CD14-positive monocyte (primary cell): ENCODE measurements around the gene SLIT1. TPM values are rescaled to one million over a fixed set of nuclear protein-coding genes. Genes with fewer than 3 reads are reported as not detected.

Experiments used
- DNase-seq, 3 donors: peaks; one replicate each; pipeline ENCODE4 v3.0.0-alpha.2; 2011 to 2022
- H2AFZ ChIP-seq: 2 replicates; pipeline ENCODE4 v1.6.0; 2012; ENCODE audit warnings: mild to moderate bottlenecking, low read depth, low read length, inconsistent platforms; ENCODE audit not compliant: insufficient read depth, poor library complexity, severe bottlenecking
- H3K27ac ChIP-seq, 2 donors: 1 replicate in 1 of 2; 2 replicates in 1 of 2; pipeline ENCODE4 v1.5.1; 2012 to 2013; ENCODE audit warnings: low read length in 2 of 2, control low read depth in 1 of 2, inconsistent platforms in 1 of 2, low read depth in 1 of 2, mild to moderate bottlenecking in 1 of 2
- H3K27me3 ChIP-seq, 2 donors: one replicate each; pipeline versions ENCODE4 v1.6.0 to v1.6.1; 2011 to 2013; ENCODE audit warnings: low read length in 2 of 2; ENCODE audit not compliant: control insufficient read depth in 2 of 2, insufficient read depth in 2 of 2
- H3K36me3 ChIP-seq, 2 donors: replicated peaks in 1 of 2; 1 replicate in 1 of 2; 2 replicates in 1 of 2; pipeline versions ENCODE4 v1.5.1 to v1.6.1; 2012 to 2013; ENCODE audit warnings: low read length in 2 of 2, control low read depth in 1 of 2, inconsistent platforms in 1 of 2, mild to moderate bottlenecking in 1 of 2; ENCODE audit not compliant: insufficient read depth in 2 of 2, control insufficient read depth in 1 of 2
- H3K4me1 ChIP-seq, 2 donors: 1 replicate in 1 of 2; 2 replicates in 1 of 2; pipeline versions ENCODE4 v1.5.1 to v1.6.1; 2012 to 2013; ENCODE audit warnings: low read length in 2 of 2, control low read depth in 1 of 2, inconsistent platforms in 1 of 2, mild to moderate bottlenecking in 1 of 2, moderate library complexity in 1 of 2; ENCODE audit not compliant: insufficient read depth in 2 of 2, control insufficient read depth in 1 of 2
- H3K4me2 ChIP-seq: replicated peaks from 2 replicates; pipeline ENCODE3; 2012; ENCODE audit warnings: low read length, moderate library complexity, mild to moderate bottlenecking; ENCODE audit not compliant: poor library complexity, severe bottlenecking; ENCODE audit errors: extremely low read depth
- H3K4me3 ChIP-seq, 3 experiments: fragments of 200-600 bp in 1 of 3; sonication (generic) in 1 of 3; replicated peaks in 1 of 3; 1 replicate in 2 of 3; 2 replicates in 1 of 3; pipeline ENCODE4 v1.5.1; 2011 to 2013; ENCODE audit warnings: low read length in 3 of 3, mild to moderate bottlenecking in 3 of 3, control low read depth in 2 of 3, low read depth in 2 of 3, inconsistent platforms in 1 of 3, moderate library complexity in 1 of 3
- H3K79me2 ChIP-seq: 2 replicates; pipeline ENCODE4 v1.6.0; 2012; ENCODE audit warnings: mild to moderate bottlenecking, control low read depth, inconsistent platforms, low read length, moderate library complexity; ENCODE audit not compliant: insufficient read depth
- H3K9ac ChIP-seq: 2 replicates; pipeline ENCODE4 v1.6.0; 2017; ENCODE audit warnings: low read length, mild to moderate bottlenecking; ENCODE audit not compliant: insufficient read depth, poor library complexity, severe bottlenecking
- H3K9me3 ChIP-seq, 2 donors: replicated peaks in 1 of 2; 1 replicate in 1 of 2; 2 replicates in 1 of 2; pipeline versions ENCODE4 v1.5.1 to v1.6.1; 2012 to 2013; ENCODE audit warnings: low read length in 2 of 2, control low read depth in 1 of 2; ENCODE audit not compliant: control insufficient read depth in 1 of 2, insufficient read depth in 1 of 2
- H4K20me1 ChIP-seq: 2 replicates; pipeline ENCODE4 v1.6.0; 2012; ENCODE audit warnings: mild to moderate bottlenecking, low read length, control low read depth, moderate library complexity; ENCODE audit not compliant: insufficient read depth
- H3K27ac Mint-ChIP-seq, 7 donors: one replicate each; pipeline ENCODE4 v1.8.0; 2020; ENCODE audit warnings: mild to moderate bottlenecking in 7 of 7, mixed read lengths in 7 of 7, moderate library complexity in 6 of 7, inconsistent platforms in 2 of 7
- H3K27me3 Mint-ChIP-seq, 3 donors: one replicate each; pipeline ENCODE4 v1.8.0; 2021 to 2022; ENCODE audit warnings: low read depth in 3 of 3, mild to moderate bottlenecking in 3 of 3, mixed read lengths in 3 of 3, moderate library complexity in 3 of 3, inconsistent platforms in 1 of 3
- H3K36me3 Mint-ChIP-seq, 2 donors: one replicate each; pipeline ENCODE4 v1.8.0; 2020; ENCODE audit warnings: mixed read lengths in 2 of 2, inconsistent platforms in 1 of 2, mild to moderate bottlenecking in 1 of 2
- H3K4me1 Mint-ChIP-seq: one replicate; pipeline ENCODE4 v1.8.0; 2020; ENCODE audit warnings: mild to moderate bottlenecking, mixed read lengths
- H3K4me3 Mint-ChIP-seq, 2 donors: one replicate each; pipeline ENCODE4 v1.8.0; 2020; ENCODE audit warnings: mild to moderate bottlenecking in 2 of 2, mixed read lengths in 2 of 2, moderate library complexity in 1 of 2
- H3K9me3 Mint-ChIP-seq, 7 donors: one replicate each; pipeline ENCODE4 v1.8.0; 2020 to 2022; ENCODE audit warnings: mixed read lengths in 7 of 7, mild to moderate bottlenecking in 6 of 7, moderate library complexity in 6 of 7, inconsistent platforms in 2 of 7
- WGBS: methylation state at CpG from one replicate; pipeline ENCODE4 v1.1.5; 2013; ENCODE audit warnings: missing lambda C conversion rate; ENCODE audit not compliant: insufficient coverage; 5-methylcytosine and 5-hydroxymethylcytosine counted together
- intact Hi-C, 2 donors: fragments of 100-400 bp; cut with micrococcal nuclease; formaldehyde crosslinking; loops; one replicate each; pipeline versions ENCODE4 v1.15.0 to v1.15.1; 2023
- polyA plus RNA-seq, 3 donors: library from polyadenylated mRNA; depleted of rRNA in 1 of 3; unstranded in 2 of 3; stranded (reverse) in 1 of 3; fragments of 300-500 nt in 2 of 3; fragments of >200 nt in 1 of 3; fragmentation: Illumina TruSeq in 2 of 3; gene quantifications; 1 replicate in 2 of 3; 2 replicates in 1 of 3; pipeline ENCODE4 v1.2.3, GENCODE V29; 2012 to 2021
- TF ChIP-seq, protein P1 (sequence below): fragments of 200-600 bp; IDR thresholded peaks from one replicate; pipeline ENCODE4 v1.8.0; 2022; ENCODE audit warnings: antibody characterized with exemption, mild to moderate bottlenecking

Gene SLIT1
- polyA plus RNA-seq, 3 donors = 0.05 to 0.81 (median 0.16) TPM

GRCh38 chr10:96949039-96949683, 236.6 kb downstream of the SLIT1 start:
- no peak overlapping the region for H3K4me2 ChIP-seq
- H3K4me3 ChIP-seq = no peak overlapping the region
- intact Hi-C loops = no loop called here
- H4K20me1 ChIP-seq = peaks cover 30% of the 10 kb centered on the region
- no peaks in the 10 kb centered on the region for H3K4me1 ChIP-seq
- H2AFZ ChIP-seq = no peak overlapping the region
- DNase-seq = no peak
- no peak overlapping the region for H3K27ac ChIP-seq
- H3K27me3 Mint-ChIP-seq = no peaks in the 10 kb centered on the region
- WGBS = 97% methylated on average over 4 of the region's 5 CpGs
- no peaks in the 10 kb centered on the region for H3K9me3 ChIP-seq
- H3K36me3 ChIP-seq = peaks cover 44 to 66% of the 10 kb centered on the region in 2 donors
- TF ChIP-seq, protein P1, sequence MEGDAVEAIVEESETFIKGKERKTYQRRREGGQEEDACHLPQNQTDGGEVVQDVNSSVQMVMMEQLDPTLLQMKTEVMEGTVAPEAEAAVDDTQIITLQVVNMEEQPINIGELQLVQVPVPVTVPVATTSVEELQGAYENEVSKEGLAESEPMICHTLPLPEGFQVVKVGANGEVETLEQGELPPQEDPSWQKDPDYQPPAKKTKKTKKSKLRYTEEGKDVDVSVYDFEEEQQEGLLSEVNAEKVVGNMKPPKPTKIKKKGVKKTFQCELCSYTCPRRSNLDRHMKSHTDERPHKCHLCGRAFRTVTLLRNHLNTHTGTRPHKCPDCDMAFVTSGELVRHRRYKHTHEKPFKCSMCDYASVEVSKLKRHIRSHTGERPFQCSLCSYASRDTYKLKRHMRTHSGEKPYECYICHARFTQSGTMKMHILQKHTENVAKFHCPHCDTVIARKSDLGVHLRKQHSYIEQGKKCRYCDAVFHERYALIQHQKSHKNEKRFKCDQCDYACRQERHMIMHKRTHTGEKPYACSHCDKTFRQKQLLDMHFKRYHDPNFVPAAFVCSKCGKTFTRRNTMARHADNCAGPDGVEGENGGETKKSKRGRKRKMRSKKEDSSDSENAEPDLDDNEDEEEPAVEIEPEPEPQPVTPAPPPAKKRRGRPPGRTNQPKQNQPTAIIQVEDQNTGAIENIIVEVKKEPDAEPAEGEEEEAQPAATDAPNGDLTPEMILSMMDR = no peak
- no peak overlapping the region for H3K27ac Mint-ChIP-seq
- H3K4me1 Mint-ChIP-seq = no peaks in the 10 kb centered on the region
- no peak overlapping the region for H3K4me3 Mint-ChIP-seq
- no peak overlapping the region for H3K9ac ChIP-seq
- peaks cover 42 to 47% of the 10 kb centered on the region in 2 donors for H3K36me3 Mint-ChIP-seq
- H3K79me2 ChIP-seq = peaks cover 4% of the 10 kb centered on the region
- H3K27me3 ChIP-seq = no peaks in the 10 kb centered on the region
- no peaks in the 10 kb centered on the region for H3K9me3 Mint-ChIP-seq

Other genes with a start within 250 kb of the SLIT1 start
- 10 to 100 TPM in 2 of 3 donors, 1 to 10 TPM in 1; 8.3 to 10.6 (median 10.2) TPM for gene ARHGAP19, start 106.7 kb upstream of the SLIT1 start, polyA plus RNA-seq
- gene FRAT1, start 133.3 kb upstream of the SLIT1 start, polyA plus RNA-seq = 10 to 100 TPM; 17.0 to 34.4 (median 31.2) TPM
- 10 to 100 TPM; 29.4 to 62.4 (median 37.9) TPM for gene FRAT2, start 148.8 kb upstream of the SLIT1 start, polyA plus RNA-seq
- gene RRP12, start 215.4 kb upstream of the SLIT1 start, polyA plus RNA-seq = 10 to 100 TPM; 31.0 to 98.7 (median 44.3) TPM
- 100 to 1,000 TPM; 276 to 749 (median 498) TPM for gene PGAM1, start 240.2 kb upstream of the SLIT1 start, polyA plus RNA-seq